Measurements from ENCODE around the gene FOSB.
A peak's percentile ranks its signal among the peaks of the same experiment; 100 is the strongest.

The FOSB gene

DNA sequence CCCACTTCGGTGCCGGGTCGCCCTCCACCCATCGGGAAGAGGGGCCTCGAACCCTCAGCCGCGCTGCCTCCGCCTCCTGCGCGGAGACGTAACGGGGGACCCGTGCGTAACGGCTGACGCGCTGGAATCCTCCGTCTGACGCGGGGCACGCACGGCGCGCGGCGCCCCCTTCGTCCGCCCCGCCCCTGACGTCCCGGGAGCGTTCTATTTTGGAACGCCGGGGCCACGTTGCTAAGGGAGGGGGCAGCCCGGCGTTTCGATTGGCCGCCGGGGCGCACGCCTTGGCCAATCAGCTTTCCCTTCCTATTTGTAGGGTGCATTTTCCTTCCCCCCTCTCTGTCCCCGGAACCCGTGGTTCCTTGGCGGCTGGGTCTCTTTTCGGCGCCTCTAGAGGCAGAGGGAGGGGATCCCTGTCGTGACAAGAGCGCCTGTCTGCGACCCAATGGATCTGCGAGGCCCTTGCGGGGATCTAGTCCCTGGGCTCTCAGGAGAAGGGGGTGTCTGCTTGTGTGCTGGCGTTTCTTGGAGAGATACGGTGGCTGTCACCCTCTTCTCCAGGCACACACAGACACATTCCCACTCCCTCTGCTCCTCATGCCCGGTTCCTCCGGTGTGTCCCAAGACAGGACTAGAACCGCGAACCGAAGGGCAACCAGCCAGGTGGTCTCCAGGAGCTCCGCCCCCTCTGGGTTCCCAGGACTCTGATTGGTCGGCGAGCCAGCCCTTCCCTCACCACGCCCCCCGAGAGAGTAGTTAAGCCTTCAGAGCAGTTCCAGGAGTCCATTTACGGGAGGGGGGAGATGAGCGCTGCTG is 1.5 kb downstream of the FOSB start:
- peak; percentile 59 for DNase-seq

DNA sequence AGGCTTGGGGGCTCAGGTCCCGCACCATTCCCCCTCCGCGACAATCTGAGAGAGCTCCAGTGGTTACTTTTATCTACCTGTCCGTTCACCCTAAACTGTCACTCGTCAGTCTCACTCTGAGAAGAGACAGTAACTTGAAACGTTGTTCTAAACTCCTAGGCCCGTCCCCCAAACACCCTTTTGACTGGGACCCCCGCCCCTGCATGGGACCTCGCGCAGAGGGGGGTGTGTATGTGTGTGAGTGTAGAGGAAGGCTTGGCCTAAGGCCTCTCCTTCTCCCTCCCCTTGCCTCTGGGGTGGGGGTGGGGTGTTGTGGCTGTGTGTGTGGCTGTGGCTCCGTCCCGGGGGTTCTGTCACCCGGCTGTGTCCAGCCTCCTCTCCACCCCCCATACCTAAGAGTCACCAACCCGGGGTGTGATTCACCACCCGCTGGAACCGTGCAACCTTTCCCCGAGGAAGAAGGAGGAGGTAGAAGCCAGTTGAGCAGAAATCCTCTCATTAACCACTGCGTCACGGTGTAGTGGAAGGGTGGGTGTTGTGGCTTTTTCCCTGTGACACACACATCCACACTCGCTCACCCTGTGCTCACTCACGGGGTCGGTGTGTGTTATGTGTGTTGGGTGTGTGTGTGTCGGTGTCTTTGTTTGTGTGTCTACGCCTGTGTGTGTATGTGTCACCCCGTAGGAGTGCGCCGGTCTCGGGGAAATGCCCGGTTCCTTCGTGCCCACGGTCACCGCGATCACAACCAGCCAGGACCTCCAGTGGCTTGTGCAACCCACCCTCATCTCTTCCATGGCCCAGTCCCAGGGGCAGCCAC is 2.4 kb downstream of the FOSB start:
- DNase-seq, result no peak

DNA sequence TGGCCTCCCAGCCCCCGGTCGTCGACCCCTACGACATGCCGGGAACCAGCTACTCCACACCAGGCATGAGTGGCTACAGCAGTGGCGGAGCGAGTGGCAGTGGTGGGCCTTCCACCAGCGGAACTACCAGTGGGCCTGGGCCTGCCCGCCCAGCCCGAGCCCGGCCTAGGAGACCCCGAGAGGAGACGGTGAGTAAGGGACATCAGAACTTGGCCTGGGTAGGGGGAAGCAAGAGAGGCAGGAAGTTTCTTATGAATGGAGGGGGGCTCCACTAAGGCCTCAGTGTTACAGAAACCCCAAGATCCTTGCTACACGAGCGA is 2.9 kb downstream of the FOSB start:
- DNase-seq, result no peak

DNA sequence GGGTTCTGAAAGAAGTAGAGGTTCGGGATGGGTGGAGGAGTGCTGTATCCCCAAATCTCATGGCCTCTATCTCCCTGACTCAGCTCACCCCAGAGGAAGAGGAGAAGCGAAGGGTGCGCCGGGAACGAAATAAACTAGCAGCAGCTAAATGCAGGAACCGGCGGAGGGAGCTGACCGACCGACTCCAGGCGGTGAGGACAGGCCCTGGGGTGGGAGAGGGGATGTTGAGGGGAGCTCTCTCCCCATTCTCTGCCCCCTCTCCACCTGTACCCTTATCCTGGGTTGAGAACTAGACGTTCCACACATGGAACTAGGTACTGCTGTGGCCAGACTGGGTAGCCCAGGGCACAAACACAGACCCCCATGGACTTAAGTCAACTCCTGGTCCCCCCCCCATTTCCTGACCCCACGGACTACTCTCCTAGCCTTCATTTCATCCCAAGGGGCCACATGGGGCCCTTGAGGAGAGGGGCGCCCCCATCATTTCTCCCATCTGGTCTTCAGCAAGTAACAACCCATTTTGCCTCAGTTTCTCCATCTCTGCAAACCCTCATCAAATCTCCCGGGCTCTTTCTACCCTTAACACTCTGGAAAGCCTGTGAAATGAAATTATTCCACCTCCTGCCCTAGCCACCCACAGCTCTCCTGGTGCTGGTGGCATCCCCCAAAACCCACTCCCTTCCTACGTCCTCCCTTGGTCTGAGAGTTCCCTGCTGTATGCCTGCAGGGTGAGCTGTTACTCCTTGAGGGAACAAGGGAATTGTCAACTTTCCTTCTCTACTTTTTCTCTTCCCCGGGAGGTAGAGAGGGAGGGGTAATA is 3.5 kb downstream of the FOSB start:
- no peak for DNase-seq

DNA sequence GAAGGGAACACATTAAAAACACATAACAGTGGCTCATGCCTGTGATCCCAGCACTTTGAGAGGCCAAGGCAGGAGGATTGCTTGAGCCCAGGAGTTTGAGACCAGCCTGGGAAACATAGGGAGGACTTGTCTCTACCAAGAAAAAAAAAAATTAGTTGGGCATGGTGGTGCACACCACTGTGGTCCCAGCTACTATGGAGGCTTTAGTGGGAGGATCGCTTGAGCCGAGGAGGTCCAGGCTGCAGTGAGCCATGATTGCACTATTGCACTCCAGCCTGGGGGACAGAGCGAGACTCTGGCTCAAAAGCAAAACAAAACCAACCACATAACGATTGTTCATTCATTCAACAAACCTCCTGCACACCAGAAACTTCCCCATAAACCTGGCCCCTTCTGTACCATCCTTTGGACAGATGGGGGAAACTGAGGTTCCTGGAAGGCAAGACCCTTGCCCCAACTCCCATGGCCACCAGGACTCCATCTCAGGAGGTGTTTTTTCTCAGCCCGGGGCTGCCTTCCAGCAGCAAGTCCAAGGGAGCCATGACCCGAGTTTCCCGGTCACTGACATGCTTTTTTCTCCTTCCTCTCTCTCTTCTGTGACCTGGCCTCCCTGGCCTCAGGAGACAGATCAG is 4.3 kb downstream of the FOSB start:
- no peak for DNase-seq

DNA sequence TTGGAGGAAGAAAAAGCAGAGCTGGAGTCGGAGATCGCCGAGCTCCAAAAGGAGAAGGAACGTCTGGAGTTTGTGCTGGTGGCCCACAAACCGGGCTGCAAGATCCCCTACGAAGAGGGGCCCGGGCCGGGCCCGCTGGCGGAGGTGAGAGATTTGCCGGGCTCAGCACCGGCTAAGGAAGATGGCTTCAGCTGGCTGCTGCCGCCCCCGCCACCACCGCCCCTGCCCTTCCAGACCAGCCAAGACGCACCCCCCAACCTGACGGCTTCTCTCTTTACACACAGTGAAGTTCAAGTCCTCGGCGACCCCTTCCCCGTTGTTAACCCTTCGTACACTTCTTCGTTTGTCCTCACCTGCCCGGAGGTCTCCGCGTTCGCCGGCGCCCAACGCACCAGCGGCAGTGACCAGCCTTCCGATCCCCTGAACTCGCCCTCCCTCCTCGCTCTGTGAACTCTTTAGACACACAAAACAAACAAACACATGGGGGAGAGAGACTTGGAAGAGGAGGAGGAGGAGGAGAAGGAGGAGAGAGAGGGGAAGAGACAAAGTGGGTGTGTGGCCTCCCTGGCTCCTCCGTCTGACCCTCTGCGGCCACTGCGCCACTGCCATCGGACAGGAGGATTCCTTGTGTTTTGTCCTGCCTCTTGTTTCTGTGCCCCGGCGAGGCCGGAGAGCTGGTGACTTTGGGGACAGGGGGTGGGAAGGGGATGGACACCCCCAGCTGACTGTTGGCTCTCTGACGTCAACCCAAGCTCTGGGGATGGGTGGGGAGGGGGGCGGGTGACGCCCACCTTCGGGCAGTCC is 5.0 kb downstream of the FOSB start:
- no peak for DNase-seq

DNA sequence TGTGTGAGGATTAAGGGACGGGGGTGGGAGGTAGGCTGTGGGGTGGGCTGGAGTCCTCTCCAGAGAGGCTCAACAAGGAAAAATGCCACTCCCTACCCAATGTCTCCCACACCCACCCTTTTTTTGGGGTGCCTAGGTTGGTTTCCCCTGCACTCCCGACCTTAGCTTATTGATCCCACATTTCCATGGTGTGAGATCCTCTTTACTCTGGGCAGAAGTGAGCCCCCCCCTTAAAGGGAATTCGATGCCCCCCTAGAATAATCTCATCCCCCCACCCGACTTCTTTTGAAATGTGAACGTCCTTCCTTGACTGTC is 5.5 kb downstream of the FOSB start:
- DNase-seq, result no peak

DNA sequence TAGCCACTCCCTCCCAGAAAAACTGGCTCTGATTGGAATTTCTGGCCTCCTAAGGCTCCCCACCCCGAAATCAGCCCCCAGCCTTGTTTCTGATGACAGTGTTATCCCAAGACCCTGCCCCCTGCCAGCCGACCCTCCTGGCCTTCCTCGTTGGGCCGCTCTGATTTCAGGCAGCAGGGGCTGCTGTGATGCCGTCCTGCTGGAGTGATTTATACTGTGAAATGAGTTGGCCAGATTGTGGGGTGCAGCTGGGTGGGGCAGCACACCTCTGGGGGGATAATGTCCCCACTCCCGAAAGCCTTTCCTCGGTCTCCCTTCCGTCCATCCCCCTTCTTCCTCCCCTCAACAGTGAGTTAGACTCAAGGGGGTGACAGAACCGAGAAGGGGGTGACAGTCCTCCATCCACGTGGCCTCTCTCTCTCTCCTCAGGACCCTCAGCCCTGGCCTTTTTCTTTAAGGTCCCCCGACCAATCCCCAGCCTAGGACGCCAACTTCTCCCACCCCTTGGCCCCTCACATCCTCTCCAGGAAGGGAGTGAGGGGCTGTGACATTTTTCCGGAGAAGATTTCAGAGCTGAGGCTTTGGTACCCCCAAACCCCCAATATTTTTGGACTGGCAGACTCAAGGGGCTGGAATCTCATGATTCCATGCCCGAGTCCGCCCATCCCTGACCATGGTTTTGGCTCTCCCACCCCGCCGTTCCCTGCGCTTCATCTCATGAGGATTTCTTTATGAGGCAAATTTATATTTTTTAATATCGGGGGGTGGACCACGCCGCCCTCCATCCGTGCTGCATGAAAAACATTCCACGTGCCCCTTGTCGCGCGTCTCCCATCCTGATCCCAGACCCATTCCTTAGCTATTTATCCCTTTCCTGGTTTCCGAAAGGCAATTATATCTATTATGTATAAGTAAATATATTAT is 6.1 kb downstream of the FOSB start:
- no peak for DNase-seq

DNA sequence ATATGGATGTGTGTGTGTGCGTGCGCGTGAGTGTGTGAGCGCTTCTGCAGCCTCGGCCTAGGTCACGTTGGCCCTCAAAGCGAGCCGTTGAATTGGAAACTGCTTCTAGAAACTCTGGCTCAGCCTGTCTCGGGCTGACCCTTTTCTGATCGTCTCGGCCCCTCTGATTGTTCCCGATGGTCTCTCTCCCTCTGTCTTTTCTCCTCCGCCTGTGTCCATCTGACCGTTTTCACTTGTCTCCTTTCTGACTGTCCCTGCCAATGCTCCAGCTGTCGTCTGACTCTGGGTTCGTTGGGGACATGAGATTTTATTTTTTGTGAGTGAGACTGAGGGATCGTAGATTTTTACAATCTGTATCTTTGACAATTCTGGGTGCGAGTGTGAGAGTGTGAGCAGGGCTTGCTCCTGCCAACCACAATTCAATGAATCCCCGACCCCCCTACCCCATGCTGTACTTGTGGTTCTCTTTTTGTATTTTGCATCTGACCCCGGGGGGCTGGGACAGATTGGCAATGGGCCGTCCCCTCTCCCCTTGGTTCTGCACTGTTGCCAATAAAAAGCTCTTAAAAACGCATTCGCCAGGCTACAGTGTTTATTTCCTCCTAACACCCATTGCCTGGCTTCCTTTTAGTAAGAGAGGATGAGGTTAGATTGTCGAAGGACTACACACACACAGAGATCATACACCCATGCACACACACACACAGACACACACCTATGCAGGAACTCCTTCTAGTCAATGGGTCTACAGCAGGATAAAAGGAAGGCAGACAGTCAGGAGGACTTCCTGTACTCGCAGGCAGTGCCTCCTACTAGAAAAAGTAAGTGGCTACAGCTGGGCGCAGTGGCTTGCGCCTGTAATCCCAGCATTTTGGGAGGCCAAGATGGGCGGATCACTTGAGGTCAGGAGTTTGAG is 7.1 kb downstream of the FOSB start:
- no peak for DNase-seq

DNA sequence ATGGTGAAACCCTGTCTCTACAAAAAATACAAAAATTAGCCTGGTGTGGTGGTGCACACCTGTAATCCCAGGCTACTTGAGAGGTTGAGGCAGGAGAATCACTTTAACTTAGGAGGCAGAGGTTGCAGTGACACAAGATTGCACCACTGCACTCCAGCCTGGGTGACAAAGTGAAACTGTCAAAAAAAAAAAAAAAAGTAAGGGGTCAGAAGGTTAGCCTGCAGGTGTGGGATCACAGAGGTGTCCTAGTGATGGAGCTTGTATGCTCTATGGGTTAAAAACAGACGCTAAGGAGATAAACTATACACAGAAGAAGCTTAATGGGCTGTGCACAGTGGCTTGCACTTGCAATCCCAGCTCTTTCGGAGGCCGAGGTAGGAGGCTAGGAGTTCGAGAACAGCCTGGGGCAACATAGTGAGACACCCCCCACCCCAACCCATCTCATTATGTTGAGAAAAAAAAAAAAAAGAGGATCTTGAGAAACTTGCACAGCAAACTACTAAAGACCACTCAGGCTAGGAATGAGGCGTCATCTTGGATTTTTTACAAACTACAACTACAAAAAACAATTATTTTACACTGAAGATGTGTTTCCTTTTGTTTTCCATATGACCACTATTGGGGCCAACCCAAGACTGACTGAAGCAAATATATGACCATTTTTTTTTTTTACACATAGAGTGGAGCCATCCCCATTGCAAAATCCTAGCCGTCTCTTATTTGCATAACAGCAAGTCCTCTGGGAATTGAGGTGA is 7.9 kb downstream of the FOSB start:
- DNase-seq, result no peak

DNA sequence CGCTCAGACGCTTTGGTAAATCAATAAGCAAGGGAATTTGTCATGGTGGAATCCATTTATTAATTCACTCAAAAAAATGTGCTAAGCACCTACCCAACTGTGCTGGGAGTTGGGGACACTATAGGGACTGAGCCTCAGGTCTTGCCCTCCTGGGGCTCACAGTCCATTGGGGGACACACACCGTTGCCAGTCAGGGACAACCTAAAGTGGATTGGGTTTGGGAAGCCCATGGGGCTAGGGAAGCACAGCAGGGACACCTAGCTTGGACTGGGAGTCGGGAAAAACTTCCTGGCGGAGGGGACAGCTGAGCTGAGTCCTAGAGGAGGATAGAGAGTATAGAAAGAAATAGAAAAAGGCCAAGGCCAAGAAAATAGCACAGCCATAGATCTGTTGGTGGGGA is 8.5 kb downstream of the FOSB start:
- no peak for DNase-seq

DNA sequence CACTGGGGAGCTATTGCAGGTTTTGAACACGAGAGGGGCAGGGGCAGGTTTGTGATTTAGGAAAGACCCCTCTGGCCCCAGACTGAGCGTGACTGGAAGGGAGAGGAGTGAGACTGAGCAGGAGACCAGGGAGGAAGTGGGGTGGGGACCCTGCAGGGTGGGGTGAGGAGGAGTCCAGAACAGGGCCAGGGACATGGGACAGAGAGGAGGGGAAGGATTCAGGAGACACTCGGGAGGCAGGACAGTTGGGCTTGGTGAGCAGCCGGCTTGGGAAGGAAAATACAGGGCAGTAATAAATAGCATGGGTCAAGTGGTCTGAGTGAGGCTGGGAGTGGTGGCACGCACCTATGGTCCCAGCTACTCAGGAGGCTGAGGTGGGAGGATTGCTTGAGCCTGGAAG is 9.4 kb downstream of the FOSB start:
- no peak for DNase-seq

DNA sequence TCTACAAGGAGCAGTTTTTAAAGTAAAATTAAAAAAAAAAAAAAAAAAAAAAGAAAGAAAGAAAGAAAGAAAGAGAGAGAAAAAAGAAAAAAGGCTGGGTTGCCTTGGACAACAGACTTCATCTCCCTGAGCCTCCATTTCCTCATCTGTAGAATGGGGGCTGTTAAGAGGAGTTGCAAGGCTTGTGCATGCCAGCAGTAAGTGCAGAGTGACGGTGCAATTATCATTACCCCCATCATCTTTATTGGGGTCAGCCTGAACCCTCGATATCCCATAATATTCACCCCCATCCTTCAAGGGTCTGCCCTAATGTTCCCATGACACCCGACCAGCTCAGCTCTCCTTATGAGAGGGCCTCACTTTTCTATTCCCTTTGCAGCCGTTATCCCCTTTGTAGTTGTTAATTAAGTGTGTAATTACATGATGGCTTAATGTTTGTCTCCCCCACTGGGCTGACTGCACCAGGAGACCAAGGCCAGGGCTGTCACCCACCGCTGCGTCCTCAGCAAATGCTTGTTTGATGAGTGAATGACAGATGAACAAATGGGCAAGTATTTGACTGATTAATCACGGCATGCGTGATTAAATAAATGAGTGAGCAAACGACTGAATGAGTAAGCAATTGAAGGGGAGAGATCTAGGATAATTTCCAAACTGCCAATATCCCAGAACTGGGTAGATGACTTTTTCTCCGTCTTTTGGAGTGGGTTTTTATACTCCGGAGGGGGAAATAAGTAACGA is 10.1 kb downstream of the FOSB start:
- peak; percentile 62 for DNase-seq

DNA sequence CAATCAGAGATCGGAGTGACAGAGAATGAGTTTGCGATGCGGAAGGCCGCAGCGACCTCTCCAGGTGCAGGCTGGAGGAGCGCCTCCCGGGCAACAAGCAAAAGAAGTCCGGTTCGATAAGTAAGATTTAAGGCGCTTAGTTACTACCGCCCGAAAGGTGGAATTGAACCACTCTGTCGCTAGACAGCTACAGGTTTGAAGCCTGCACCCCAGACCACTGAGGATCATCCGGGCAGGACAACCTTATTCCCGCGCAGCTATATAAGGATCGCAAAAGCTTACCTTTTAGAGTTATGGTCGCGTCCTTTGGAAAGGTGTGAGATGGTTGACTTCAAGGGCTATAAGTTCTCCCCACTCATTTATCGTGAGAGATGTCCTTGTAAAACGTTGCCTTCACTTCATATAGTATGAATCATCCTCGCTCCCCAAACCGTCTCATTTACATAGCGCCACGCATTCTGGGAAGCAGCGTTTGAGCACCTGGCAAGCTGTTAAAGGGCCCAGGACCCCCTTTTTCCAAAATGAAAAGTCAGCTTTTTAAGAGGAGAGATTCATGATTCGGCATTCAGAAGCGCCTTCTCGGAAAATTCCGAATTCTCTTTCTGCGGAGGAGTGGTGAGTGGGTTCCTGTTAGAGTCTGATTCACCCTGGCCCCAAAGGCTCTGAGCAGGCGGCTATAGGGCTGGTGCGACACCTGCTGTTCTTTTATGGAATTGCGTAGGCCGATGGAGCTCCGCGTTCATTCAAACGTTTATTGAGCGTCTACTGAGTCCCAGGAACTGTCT is 10.8 kb downstream of the FOSB start:
- peak; percentile 83 for DNase-seq

DNA sequence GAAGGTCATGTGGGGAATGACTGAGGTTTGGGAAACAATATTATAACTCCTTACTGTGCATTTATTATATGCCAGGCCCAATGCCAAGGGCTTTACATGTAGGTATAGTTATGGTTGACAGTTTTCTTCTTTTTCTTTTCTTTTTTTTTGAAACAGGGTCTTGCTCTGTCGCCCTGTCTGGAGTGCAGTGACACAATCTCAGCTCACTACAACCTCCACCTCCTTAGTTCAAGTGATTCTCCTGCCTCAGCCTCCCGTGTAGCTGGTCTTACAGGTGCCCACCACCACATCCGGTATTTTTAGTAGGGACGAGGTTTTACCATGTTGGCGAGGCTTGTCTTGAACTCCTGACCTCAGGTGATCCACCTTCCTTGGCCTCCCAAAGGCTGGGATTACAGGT is 15.2 kb downstream of the FOSB start:
- DNase-seq, result no peak

DNA sequence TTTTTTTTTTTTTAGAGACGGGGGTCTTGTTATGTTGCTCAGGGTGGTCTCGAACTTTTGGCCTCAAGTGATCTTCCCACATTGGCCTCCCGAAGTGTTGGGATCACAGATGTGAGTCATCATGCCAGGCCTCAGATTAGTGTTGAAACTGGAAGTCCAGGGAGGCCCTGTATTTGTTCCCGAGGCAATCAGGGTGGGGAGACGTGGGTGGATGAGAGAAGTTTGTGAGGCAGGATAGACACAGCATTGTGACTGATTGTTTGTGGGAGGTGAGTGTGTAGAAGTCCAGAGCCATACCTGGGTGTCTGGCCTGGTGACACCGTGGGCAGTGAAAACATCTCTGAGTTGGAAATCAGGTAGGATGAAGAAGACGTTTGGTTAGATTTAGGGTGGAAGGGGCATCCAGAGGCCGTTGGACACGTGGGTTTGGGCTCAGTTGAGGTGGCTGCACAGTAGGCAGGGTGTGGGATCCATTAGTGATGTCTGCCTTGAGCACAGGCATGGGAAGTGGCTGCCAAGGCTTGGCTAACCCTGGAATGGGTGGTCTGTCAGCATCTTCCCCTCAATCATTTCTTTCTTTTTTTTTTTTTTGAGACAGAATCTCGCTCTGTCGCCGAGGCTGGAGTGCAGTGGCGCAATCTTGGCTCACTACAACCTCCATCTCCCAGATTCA is 16.6 kb downstream of the FOSB start:
- DNase-seq, result no peak

All from NCI-H1417 treated with DMSO at 0.1 percent for 48 hours (cell line).